ENCODE measurements around the gene ABI1. TPM values are rescaled to one million over a fixed set of nuclear protein-coding genes. Genes with fewer than 3 reads are reported as not detected.

Gene ABI1
- polyA plus RNA-seq, 2 of the 4 experiments (the other 2 are of a cell fraction), result 35.8 to 67.6 TPM

- H3K4me3 ChIP-seq, result no peak overlapping the region
- POLR2A ChIA-PET, result no interaction called here
- H3K4me2 ChIP-seq, result no peak overlapping the region
- H3K27ac ChIP-seq, result no peak overlapping the region
- WGBS (ENCODE audit: missing lambda C conversion rate), result 83% methylated on average over 6 of the region's 6 CpGs
- DNase-seq (ENCODE audit: low read depth in 1 of 2, low spot score in 1 of 2) (no peak), FAIRE-seq (no peak), ATAC-seq (no peak)
- CTCF ChIA-PET, result interaction anchor here (1.3 to 3.1 kb wide), 3 partner anchors 19 to 176 kb away, joined by 3 to 27 read pairs (median 4); no protein-coding TSS in a partner anchor
- H3K4me1 ChIP-seq, result no peaks in the 10 kb centered on the region; the same call in 2 of the 3 replicates
- H3K9me3 ChIP-seq, result no peaks in the 10 kb centered on the region
- no peak for TF ChIP-seq CEBPB (IDR thresholded peaks at IDR 0.05)
- TF ChIP-seq JUNB (IDR thresholded peaks at IDR 0.05), result no peak
- TF ChIP-seq PHF8 (IDR thresholded peaks at IDR 0.05; ENCODE audit: borderline replicate concordance, low read depth), result no peak
- TF ChIP-seq ZNF302 (CRISPR knock-in tag; IDR thresholded peaks at IDR 0.05), result no peak
- no peak for TF ChIP-seq RARB (CRISPR knock-in tag; IDR thresholded peaks at IDR 0.05)
- TF ChIP-seq, protein P1, sequence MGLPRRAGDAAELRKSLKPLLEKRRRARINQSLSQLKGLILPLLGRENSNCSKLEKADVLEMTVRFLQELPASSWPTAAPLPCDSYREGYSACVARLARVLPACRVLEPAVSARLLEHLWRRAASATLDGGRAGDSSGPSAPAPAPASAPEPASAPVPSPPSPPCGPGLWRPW (IDR thresholded peaks at IDR 0.05), result no peak
- no peak for TF ChIP-seq ESRRA (IDR thresholded peaks at IDR 0.05; ENCODE audit: borderline replicate concordance, low read length)
- no peak for TF ChIP-seq ZFP36 (IDR thresholded peaks at IDR 0.05; ENCODE audit: borderline replicate concordance, partially characterized antibody)
- TF ChIP-seq, protein P2, sequence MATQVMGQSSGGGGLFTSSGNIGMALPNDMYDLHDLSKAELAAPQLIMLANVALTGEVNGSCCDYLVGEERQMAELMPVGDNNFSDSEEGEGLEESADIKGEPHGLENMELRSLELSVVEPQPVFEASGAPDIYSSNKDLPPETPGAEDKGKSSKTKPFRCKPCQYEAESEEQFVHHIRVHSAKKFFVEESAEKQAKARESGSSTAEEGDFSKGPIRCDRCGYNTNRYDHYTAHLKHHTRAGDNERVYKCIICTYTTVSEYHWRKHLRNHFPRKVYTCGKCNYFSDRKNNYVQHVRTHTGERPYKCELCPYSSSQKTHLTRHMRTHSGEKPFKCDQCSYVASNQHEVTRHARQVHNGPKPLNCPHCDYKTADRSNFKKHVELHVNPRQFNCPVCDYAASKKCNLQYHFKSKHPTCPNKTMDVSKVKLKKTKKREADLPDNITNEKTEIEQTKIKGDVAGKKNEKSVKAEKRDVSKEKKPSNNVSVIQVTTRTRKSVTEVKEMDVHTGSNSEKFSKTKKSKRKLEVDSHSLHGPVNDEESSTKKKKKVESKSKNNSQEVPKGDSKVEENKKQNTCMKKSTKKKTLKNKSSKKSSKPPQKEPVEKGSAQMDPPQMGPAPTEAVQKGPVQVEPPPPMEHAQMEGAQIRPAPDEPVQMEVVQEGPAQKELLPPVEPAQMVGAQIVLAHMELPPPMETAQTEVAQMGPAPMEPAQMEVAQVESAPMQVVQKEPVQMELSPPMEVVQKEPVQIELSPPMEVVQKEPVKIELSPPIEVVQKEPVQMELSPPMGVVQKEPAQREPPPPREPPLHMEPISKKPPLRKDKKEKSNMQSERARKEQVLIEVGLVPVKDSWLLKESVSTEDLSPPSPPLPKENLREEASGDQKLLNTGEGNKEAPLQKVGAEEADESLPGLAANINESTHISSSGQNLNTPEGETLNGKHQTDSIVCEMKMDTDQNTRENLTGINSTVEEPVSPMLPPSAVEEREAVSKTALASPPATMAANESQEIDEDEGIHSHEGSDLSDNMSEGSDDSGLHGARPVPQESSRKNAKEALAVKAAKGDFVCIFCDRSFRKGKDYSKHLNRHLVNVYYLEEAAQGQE (IDR thresholded peaks at IDR 0.05), result no peak
- no peak for TF ChIP-seq RNF2 (IDR thresholded peaks at IDR 0.05; ENCODE audit: borderline replicate concordance, low read depth)
- TF ChIP-seq MAFK (IDR thresholded peaks at IDR 0.05; ENCODE audit: partially characterized antibody), result no peak
- TF ChIP-seq EHF (CRISPR knock-in tag; IDR thresholded peaks at IDR 0.05), result no peak
- no peak for TF ChIP-seq ZC3H11A (IDR thresholded peaks at IDR 0.05)
- no peak for TF ChIP-seq NPAS2 (CRISPR knock-in tag; IDR thresholded peaks at IDR 0.05; ENCODE audit: borderline replicate concordance)
- TF ChIP-seq HDAC2 (IDR thresholded peaks at IDR 0.05), result no peak
- TF ChIP-seq SREBF2 (IDR thresholded peaks at IDR 0.05), result no peak
- TF ChIP-seq USF2 (IDR thresholded peaks at IDR 0.05), result no peak
Measured at GRCh38 chr10:26706206-26706605, 154.6 kb downstream of the ABI1 start.

GRCh38 chr10:26703974-26704373 is 156.8 kb downstream of the ABI1 start:
- CTCF ChIA-PET, result no interaction called here
- Histone ChIP-seq H3K4me2 (no peak overlapping the region), H3K27ac (no peak overlapping the region), H3K4me1 (peaks cover 5% of the 10 kb centered on the region; the same call in 2 of the 3 replicates), H3K9me3 (no peaks in the 10 kb centered on the region), H3K4me3 (no peak overlapping the region)
- FAIRE-seq (no peak), ATAC-seq (no peak), DNase-seq (ENCODE audit: low read depth in 1 of 2, low spot score in 1 of 2) (no peak)
- WGBS (ENCODE audit: missing lambda C conversion rate), result 97% methylated on average over 9 of the region's 9 CpGs
- POLR2A ChIA-PET, result no interaction called here
- no peak for TF ChIP-seq EP300 (IDR thresholded peaks at IDR 0.05)
- TF ChIP-seq HOXA7 (CRISPR knock-in tag; IDR thresholded peaks at IDR 0.05), result no peak
- no peak for TF ChIP-seq JUN (IDR thresholded peaks at IDR 0.05)
- TF ChIP-seq MYC (IDR thresholded peaks at IDR 0.05; ENCODE audit: borderline replicate concordance, low read length), result no peak
- no peak for TF ChIP-seq FOSL2 (IDR thresholded peaks at IDR 0.05)
- TF ChIP-seq FOSL2 (CRISPR knock-in tag; IDR thresholded peaks at IDR 0.05), result no peak
- TF ChIP-seq CTCF (IDR thresholded peaks at IDR 0.05), result no peak
- TF ChIP-seq NPAS2 (CRISPR knock-in tag; IDR thresholded peaks at IDR 0.05; ENCODE audit: borderline replicate concordance), result no peak
- no peak for TF ChIP-seq RNF2 (IDR thresholded peaks at IDR 0.05; ENCODE audit: borderline replicate concordance, low read depth)
- TF ChIP-seq ZC3H11A (IDR thresholded peaks at IDR 0.05), result no peak
- TF ChIP-seq KDM1A (IDR thresholded peaks at IDR 0.05; ENCODE audit: low read depth), result no peak
- TF ChIP-seq POLR2AphosphoS2 (conservative IDR thresholded peaks at IDR 0.05; ENCODE audit: low read length), result no peak
- TF ChIP-seq CEBPB (IDR thresholded peaks at IDR 0.05), result no peak
- no peak for TF ChIP-seq ZNF302 (CRISPR knock-in tag; IDR thresholded peaks at IDR 0.05)

All from A549 (cell line).